A549 treated with ZK216348 at 1 μM for 4 hours (cell line): Measurements from ENCODE around the gene SKAP1. TPM values are rescaled to one million over a fixed set of nuclear protein-coding genes. Genes with fewer than 3 reads are reported as not detected.

Source experiments
- total RNA-seq: library from RNA; stranded (reverse); fragments of 200-300 nt; extraction: Qiagen RNA extraction; gene quantifications from 5 replicates; pipeline ENCODE4 v1.2.3, GENCODE V29; 2022; ENCODE audit warnings: low read depth

SKAP1 gene
- 0.34 to 0.46 TPM in 2 of 5 replicates, not detected in the others for total RNA-seq

DNA sequence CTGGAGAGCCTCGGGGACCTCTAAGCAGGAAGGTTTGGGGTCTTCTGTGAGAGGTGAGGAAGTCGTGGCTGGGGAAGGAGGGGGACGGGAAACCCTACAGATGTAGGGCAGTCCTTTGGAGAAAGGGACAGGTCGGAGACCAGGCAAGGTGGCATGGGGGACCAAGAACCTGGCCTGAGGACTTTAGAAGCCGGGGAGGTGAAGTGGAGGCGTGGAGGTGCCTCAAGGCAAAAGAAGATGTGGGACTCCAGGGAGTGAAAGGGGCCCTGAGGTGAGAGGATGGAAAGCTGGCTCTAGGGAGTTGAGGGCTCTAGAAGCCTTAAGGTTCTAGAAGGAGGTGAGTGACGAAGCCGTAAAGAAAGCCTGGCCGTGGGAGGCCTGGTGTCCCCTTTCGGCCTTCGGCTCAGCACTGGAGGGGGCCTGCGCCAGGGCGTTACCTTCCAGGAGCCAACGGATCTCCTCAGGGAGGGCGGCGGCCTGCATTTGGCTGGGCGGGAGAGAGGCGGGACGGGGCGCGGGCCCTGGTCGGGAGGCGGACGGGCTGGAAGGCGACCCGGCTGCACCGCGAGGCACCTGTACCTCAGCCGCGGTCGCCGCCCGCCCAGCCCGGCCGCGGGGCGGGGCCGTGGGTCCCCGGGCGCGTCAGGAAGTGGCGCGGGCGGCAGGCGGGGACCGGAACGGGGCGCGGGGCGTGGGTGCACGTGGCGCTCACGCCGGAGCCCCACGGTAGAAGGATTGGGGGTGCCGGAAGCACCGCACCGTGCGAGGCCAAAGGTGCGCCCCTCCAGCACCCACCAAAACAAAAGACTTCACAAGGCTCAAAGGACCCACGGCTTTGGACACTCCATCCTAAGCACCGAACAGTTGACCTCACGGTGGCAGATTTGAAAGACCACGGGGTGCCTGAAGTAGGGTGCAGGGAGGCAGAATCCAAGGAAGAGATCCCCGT lies at the start of gene SKAP1:
Gene SKAP1, minus strand, starts transcription at position 577 of the 949 bp plus-strand sequence.

DNA sequence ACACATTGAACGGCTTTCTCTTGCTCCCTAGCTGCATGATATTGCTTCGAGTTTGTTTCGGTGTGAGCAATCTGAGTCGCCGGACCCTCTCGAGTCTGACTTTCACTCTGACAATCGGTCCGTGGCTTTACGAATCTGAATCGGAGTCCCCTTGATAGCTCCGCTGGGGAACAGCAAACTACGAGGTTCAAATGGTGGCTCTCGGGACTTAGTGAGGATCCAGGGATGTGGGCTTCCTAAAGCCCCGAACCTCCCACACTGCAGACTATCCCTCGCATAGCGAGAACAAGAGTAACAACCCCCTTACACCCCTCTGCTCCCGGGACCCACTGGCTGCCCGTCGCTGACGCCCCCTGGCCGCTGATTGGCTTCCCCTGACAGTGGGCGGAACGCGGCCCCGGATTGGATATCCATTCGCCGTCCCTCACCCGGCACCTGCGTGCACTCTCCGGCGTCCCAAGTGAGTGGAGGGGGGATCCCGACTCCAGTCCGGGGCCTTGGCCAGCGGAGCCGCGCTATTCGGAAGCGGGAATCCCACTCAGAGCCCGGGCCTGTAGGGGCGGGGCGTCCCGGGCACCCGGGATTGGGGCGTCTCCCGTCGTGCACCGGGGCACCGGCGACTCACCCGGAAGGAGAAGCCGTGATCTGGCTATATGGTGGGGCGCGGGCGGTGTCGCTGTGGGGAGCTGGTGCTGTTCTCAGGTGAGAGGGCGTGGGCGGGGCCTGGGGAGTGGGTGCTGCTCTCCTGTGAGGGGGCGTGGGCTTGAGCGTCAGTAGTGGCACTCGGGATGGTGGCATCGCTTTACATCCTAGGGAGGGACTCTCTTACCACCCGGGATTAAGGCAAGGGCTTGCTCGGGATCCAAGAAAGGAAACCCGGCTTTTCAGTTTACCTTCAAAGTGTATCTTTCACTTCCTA lies 322.6 kb downstream of the SKAP1 start, which contains the start of gene SNX11:
Gene SNX11, plus strand, starts transcription at position 630 of the 919 bp plus-strand sequence. CDS start 4,278 bp downstream, outside the sequence.

DNA sequence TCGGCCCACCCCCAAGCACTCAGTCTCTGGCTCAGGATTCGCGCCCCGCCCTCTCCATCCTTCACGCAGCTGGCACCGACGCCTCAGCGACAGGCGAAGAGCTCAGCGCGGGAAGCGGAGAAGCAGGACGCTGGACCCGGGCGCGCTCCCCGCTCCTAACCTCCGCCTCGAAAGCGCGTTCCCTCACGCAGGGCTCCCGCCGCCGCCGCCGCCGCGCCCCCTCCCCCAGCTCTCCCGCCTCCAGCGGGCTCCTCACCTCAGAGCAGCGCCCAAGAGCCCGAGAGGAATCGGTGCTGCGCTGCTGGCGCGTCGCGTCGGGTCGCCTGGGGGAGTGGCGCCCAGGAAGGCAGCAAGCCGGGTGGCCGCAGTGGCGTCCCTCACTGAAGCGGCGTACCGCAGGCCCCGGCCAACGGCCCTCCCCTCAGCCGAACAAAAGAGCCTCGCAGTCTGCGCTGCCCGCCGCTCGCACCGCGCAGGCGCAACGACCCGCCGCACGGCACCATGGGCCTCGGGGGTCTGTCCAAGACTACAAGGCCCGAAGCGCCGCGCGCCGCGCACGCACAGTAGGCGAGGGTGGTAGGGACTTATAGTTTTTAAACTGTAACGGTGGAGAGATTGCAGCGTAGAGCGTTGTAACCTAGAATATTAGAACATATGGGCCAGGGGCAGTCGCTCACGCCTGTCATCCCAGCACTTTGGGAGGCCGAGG lies 328.8 kb downstream of the SKAP1 start, which contains the start of gene CBX1:
Gene CBX1, minus strand, starts transcription at position 467 of the 709 bp plus-strand sequence. CDS start 24,474 bp downstream, outside the sequence.

Other genes with a start within 250 kb of the SKAP1 start
- not detected in 5 replicates for gene HOXB1, start 100.8 kb upstream of the SKAP1 start, total RNA-seq
- 0.48 to 0.84 TPM (median 0.63 TPM) in 5 replicates for gene HOXB2, start 114.9 kb upstream of the SKAP1 start, total RNA-seq
- 0.12 to 0.29 TPM (median 0.16 TPM) in 5 replicates for gene HOXB4, start 148.1 kb upstream of the SKAP1 start, total RNA-seq
- 3.6 to 5.9 TPM (median 5.6 TPM) in 5 replicates for gene HOXB3, start 160.0 kb upstream of the SKAP1 start, total RNA-seq
- 1.4 to 2.7 TPM (median 2.6 TPM) in 5 replicates for gene HOXB5, start 163.6 kb upstream of the SKAP1 start, total RNA-seq
- 3.3 to 7.9 TPM (median 6.5 TPM) in 5 replicates for gene HOXB6, start 174.8 kb upstream of the SKAP1 start, total RNA-seq
- 32.7 to 53.1 TPM (median 37.7 TPM) in 5 replicates for gene HOXB7, start 180.8 kb upstream of the SKAP1 start, total RNA-seq
- 6.8 to 9.7 TPM (median 8.9 TPM) in 5 replicates for gene HOXB8, start 185.1 kb upstream of the SKAP1 start, total RNA-seq
- gene HOXB9, start 196.1 kb upstream of the SKAP1 start, total RNA-seq, result 7.3 to 8.2 TPM (median 7.8 TPM) in 5 replicates